Liver (tissue), 9 donors: Measurements from ENCODE around the gene BCS1L. TPM values are rescaled to one million over a fixed set of nuclear protein-coding genes. Genes with fewer than 3 reads are reported as not detected.

Source experiments
- DNase-seq: peaks from one replicate; pipeline ENCODE4 v3.0.0-alpha.2; 2017; ENCODE audit warnings: low spot score
- H3K27ac ChIP-seq, 2 donors: one replicate each; pipeline ENCODE4 v1.7.0; 2013; ENCODE audit warnings: inconsistent platforms in 2 of 2, low read length in 2 of 2, control low read depth in 1 of 2, low read depth in 1 of 2, mild to moderate bottlenecking in 1 of 2
- H3K27me3 ChIP-seq, 4 donors: one replicate each; pipeline versions ENCODE4 v1.6.1 to v1.7.0; 2013; ENCODE audit warnings: low read length in 3 of 4, inconsistent platforms in 1 of 4, mild to moderate bottlenecking in 1 of 4, moderate library complexity in 1 of 4; ENCODE audit not compliant: control insufficient read depth in 4 of 4, insufficient read depth in 4 of 4
- H3K36me3 ChIP-seq, 4 donors: one replicate each; pipeline versions ENCODE4 v1.6.1 to v1.7.0; 2013; ENCODE audit warnings: low read length in 3 of 4, mild to moderate bottlenecking in 3 of 4, low read depth in 1 of 4, moderate library complexity in 1 of 4; ENCODE audit not compliant: control insufficient read depth in 4 of 4, insufficient read depth in 3 of 4
- H3K4me1 ChIP-seq, 4 donors: one replicate each; pipeline versions ENCODE4 v1.6.1 to v1.7.0; 2013; ENCODE audit warnings: low read length in 3 of 4, mild to moderate bottlenecking in 3 of 4, moderate library complexity in 1 of 4; ENCODE audit not compliant: control insufficient read depth in 4 of 4, insufficient read depth in 4 of 4
- H3K4me3 ChIP-seq, 3 donors: one replicate each; pipeline versions ENCODE4 v1.6.1 to v1.7.0; 2013; ENCODE audit warnings: low read length in 3 of 3, control low read depth in 1 of 3, low read depth in 1 of 3, mild to moderate bottlenecking in 1 of 3
- H3K9ac ChIP-seq, 2 donors: one replicate each; pipeline ENCODE4 v1.7.0; 2013; ENCODE audit warnings: low read length in 2 of 2, mild to moderate bottlenecking in 2 of 2, moderate library complexity in 2 of 2, control low read depth in 1 of 2, low read depth in 1 of 2
- H3K9me3 ChIP-seq, 4 donors: one replicate each; pipeline versions ENCODE4 v1.6.1 to v1.7.0; 2013; ENCODE audit warnings: low read length in 3 of 4; ENCODE audit not compliant: control insufficient read depth in 4 of 4
- ATF3 ChIP-seq: IDR thresholded peaks from 2 replicates; pipeline ENCODE4 v1.6.1; 2016; ENCODE audit warnings: antibody characterized with exemption
- CTCF ChIP-seq: fragments of 150-350 bp; IDR thresholded peaks from 2 replicates; pipeline ENCODE4 v1.5.1; 2017; ENCODE audit warnings: improper control_type of control experiment, low read depth, low read length; ENCODE audit not compliant: missing input control
- FOXA1 ChIP-seq: IDR thresholded peaks from 2 replicates; pipeline ENCODE4 v1.6.1; 2016; ENCODE audit warnings: antibody characterized with exemption
- FOXA2 ChIP-seq: IDR thresholded peaks from 2 replicates; pipeline ENCODE4 v1.6.1; 2016; ENCODE audit warnings: antibody characterized with exemption
- HNF4A ChIP-seq, 2 donors: conservative IDR thresholded peaks; 2 replicates each; pipeline ENCODE4 v1.6.1; 2016; ENCODE audit warnings: antibody characterized with exemption in 2 of 2, mild to moderate bottlenecking in 2 of 2
- HNF4G ChIP-seq: IDR thresholded peaks from 2 replicates; pipeline ENCODE4 v1.6.1; 2016; ENCODE audit warnings: antibody characterized with exemption
- MAX ChIP-seq: IDR thresholded peaks from 2 replicates; pipeline ENCODE4 v1.6.1; 2016; ENCODE audit warnings: antibody characterized with exemption
- RAD21 ChIP-seq, 2 donors: IDR thresholded peaks; 2 replicates each; pipeline ENCODE4 v1.6.1; 2016; ENCODE audit warnings: antibody characterized with exemption in 2 of 2, mild to moderate bottlenecking in 2 of 2
- REST ChIP-seq: IDR thresholded peaks from 2 replicates; pipeline ENCODE4 v1.6.1; 2016; ENCODE audit warnings: antibody characterized with exemption, mild to moderate bottlenecking
- RXRA ChIP-seq, 2 donors: IDR thresholded peaks; 2 replicates each; pipeline ENCODE4 v1.6.1; 2017 to 2018; ENCODE audit warnings: antibody characterized with exemption in 2 of 2, mild to moderate bottlenecking in 1 of 2
- SP1 ChIP-seq: IDR thresholded peaks from 2 replicates; pipeline ENCODE4 v1.6.1; 2018; ENCODE audit warnings: antibody characterized with exemption, mild to moderate bottlenecking
- TAF1 ChIP-seq: conservative IDR thresholded peaks from 2 replicates; pipeline ENCODE4 v1.6.1; 2016; ENCODE audit warnings: antibody characterized with exemption, mild to moderate bottlenecking
- WGBS: extraction: QIAGEN DNeasy Blood & Tissue Kit; methylation state at CpG from one replicate; pipeline ENCODE4 v1.1.7; 2013; 5-methylcytosine and 5-hydroxymethylcytosine counted together
- polyA plus RNA-seq, 2 donors: library from polyadenylated mRNA; stranded (reverse) in 1 of 2; unstranded in 1 of 2; fragments of 200-250 nt in 1 of 2; fragments of >200 nt in 1 of 2; fragmentation: Nextera tagmentation in 1 of 2; extraction: Ambion mirVana in 1 of 2; gene quantifications; one replicate each; pipeline versions ENCODE4 v1.2.1 to v1.2.3, GENCODE V29; 2013 to 2015
- total RNA-seq, 2 donors: library from RNA; depleted of rRNA; stranded (reverse); fragments of >200 nt; gene quantifications; one replicate each; pipeline ENCODE4 v1.2.3, GENCODE V29; 2014
- donor health status: healthy.
- donor health status: healthy.
- donor health status: healthy.
- donor health status: healthy.
- donor health status: healthy.

The BCS1L gene
- total and polyA plus RNA-seq, 4 donors, result 14.8 to 30.1 (median 25.2) TPM

GRCh38 chr2:218708086-218708485, 48.6 kb downstream of the BCS1L start:
- WGBS, result 88% methylated on average over 4 of the region's 4 CpGs
- Histone ChIP-seq H3K27ac (no peak overlapping the region), H3K36me3 (no peaks in the 10 kb centered on the region), H3K9me3 (no peaks in the 10 kb centered on the region), H3K4me1 (peaks cover 0 to 16% (median 2%) of the 10 kb centered on the region in 4 donors), H3K27me3 (no peaks in the 10 kb centered on the region), H3K4me3 (no peak overlapping the region), H3K9ac (no peak overlapping the region)
- TF ChIP-seq REST (no peak), ATF3 (no peak), CTCF (no peak)
- DNase-seq, result no peak

GRCh38 chr2:218709908-218710307, 50.4 kb downstream of the BCS1L start:
- no peak for DNase-seq
- no peak overlapping the region for H3K27ac ChIP-seq
- H3K9ac ChIP-seq, result no peak overlapping the region
- no peak for TF ChIP-seq FOXA2
- no peak for TF ChIP-seq FOXA1
- no peak for TF ChIP-seq TAF1
- no peak for TF ChIP-seq ATF3
- TF ChIP-seq HNF4G, result no peak
- TF ChIP-seq RAD21 (IDR thresholded peaks at IDR 0.05), result no peak
- no peak for TF ChIP-seq HNF4A (conservative IDR thresholded peaks at IDR 0.05)
- TF ChIP-seq MAX, result no peak
- TF ChIP-seq CTCF, result no peak
- TF ChIP-seq RXRA (IDR thresholded peaks at IDR 0.05), result no peak
- TF ChIP-seq REST, result no peak
- no peak for TF ChIP-seq SP1
- peaks cover 0 to 2% (median 0%) of the 10 kb centered on the region in 4 donors for H3K36me3 ChIP-seq
- H3K27me3 ChIP-seq, result no peaks in the 10 kb centered on the region
- peaks cover 0 to 16% (median 2%) of the 10 kb centered on the region in 4 donors for H3K4me1 ChIP-seq
- 83% methylated on average over 8 of the region's 8 CpGs for whole genome bisulfite sequencing
- H3K4me3 ChIP-seq, result no peak overlapping the region
- H3K9me3 ChIP-seq, result no peaks in the 10 kb centered on the region
